Mucosa of stomach (tissue), 1 donor: ENCODE data around the gene THAP3.
"Not testable (repeated sequence)": the region's sequence is repeated elsewhere in the genome, so short reads cannot be mapped to it uniquely, and the experiment has no call there.

ENCODE experiments used
- H3K27me3 ChIP-seq: one replicate; pipeline ENCODE4 v1.7.0; 2013; ENCODE audit warnings: mild to moderate bottlenecking, low read length; ENCODE audit not compliant: control insufficient read depth, insufficient read depth
- H3K36me3 ChIP-seq: one replicate; pipeline ENCODE4 v1.7.0; 2013; ENCODE audit warnings: low read length; ENCODE audit not compliant: control insufficient read depth, insufficient read depth
- H3K4me1 ChIP-seq: one replicate; pipeline ENCODE4 v1.7.0; 2013; ENCODE audit warnings: mild to moderate bottlenecking, low read length; ENCODE audit not compliant: control insufficient read depth, insufficient read depth
- H3K4me3 ChIP-seq: one replicate; pipeline ENCODE4 v1.7.0; 2013; ENCODE audit warnings: low read length
- H3K9ac ChIP-seq: one replicate; pipeline ENCODE4 v1.7.0; 2013; ENCODE audit warnings: mild to moderate bottlenecking, low read length, moderate library complexity
- H3K9me3 ChIP-seq: one replicate; pipeline ENCODE4 v1.7.0; 2013; ENCODE audit warnings: mild to moderate bottlenecking, low read length, moderate library complexity; ENCODE audit not compliant: control insufficient read depth
- donor health status: Pancreatic carcinoma.

THAP3 gene

DNA sequence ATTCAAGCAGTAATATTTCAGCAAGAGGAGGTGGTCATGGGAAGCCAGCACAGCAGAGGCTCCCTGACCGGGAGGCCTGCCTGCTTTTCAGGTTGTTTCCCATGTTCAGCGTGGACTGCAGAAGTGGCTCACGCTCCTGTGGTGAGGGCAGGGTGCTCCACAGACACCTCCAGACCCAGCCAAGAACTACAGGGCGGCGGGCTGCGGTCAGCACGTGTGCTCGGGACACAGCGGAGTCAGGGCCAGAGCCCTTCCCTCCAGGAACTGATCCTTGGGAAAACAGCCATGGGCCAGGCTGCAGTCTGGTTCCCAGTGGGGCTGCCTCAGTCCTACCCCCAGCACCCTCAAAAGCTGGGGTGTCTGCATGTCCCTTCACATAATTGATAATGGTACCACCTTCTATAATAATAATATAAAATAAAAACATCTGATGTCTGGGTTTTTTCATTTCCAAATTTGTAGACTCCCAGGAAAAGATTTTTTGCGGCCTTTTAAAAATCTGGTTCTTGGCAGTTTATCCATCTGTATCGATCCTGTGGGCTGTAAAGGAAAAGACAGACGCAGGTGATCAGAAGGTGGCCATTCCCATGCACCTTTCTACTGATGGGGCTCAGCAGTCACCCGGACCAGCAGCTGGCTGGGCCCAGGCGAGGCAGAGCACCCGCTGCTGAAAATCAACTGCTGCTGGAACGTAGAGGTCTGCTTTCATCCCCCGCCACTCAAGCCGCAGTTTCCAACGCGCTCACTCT is 10.7 kb downstream of the THAP3 start:
- H3K27me3 ChIP-seq = no peaks in the 10 kb centered on the region
- H3K4me3 ChIP-seq = no peak overlapping the region
- no peaks in the 10 kb centered on the region for H3K4me1 ChIP-seq
- H3K9ac ChIP-seq = no peak overlapping the region
- peaks cover 4% of the 10 kb centered on the region for H3K36me3 ChIP-seq
- no peaks in the 10 kb centered on the region for H3K9me3 ChIP-seq

GRCh38 chr1:6635910-6636760 is 11.5 kb downstream of the THAP3 start:
- Histone ChIP-seq H3K36me3 (peaks cover 4% of the 10 kb centered on the region), H3K4me1 (no peaks in the 10 kb centered on the region), H3K9ac (no peak overlapping the region), H3K27me3 (no peaks in the 10 kb centered on the region), H3K9me3 (no peaks in the 10 kb centered on the region), H3K4me3 (no peak overlapping the region)

- not testable (repeated sequence) for H3K36me3 ChIP-seq, H3K4me3 ChIP-seq, H3K9me3 ChIP-seq, H3K9ac ChIP-seq, H3K4me1 ChIP-seq, H3K27me3 ChIP-seq
These were observed 12.1 kb downstream of the THAP3 start for GRCh38 chr1:6636778-6637177.

DNA sequence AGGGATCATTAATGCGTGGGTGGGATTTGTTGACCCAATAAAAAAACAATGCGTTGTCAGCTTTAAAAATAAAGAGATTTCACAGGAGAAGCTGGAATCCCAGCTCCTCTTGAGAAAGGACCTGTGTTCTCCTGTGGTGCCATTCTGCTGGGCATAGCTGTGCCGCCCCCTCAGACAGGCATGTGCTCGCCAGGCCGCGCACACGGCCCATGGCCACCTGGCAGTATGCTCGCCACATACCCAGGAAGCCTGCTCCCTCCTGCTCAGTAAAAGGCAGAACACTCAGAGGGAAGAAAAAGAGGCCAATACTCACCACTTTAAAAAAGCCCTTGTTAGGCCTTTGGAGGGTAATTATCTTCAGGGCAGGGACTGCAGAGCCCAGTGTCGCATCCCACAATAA is 13.1 kb downstream of the THAP3 start:
- Histone ChIP-seq H3K36me3 (peaks cover 4% of the 10 kb centered on the region), H3K27me3 (no peaks in the 10 kb centered on the region), H3K4me1 (no peaks in the 10 kb centered on the region), H3K9me3 (no peaks in the 10 kb centered on the region), H3K4me3 (no peak overlapping the region), H3K9ac (no peak overlapping the region)

DNA sequence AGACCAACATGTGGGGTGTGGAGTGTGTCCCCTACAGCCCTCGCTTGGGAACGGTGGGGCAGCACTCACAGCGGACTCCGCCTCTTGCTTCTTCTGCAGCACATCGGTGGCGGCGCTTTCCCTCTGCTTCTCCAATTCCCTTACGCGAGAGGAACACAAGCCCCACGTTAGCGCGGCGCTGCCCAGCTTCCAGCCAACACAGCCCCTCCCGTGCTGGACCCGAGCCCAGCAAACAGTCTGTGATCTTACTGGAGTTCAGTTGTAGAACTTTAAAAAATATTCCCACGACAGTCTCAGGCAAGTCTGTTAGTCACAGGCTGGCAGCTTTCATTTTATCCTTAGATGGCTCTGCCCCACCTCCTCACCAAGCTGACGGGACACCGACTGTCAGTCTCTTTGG is 13.6 kb downstream of the THAP3 start:
- no peaks in the 10 kb centered on the region for H3K9me3 ChIP-seq
- H3K4me3 ChIP-seq = no peak overlapping the region
- H3K9ac ChIP-seq = no peak overlapping the region
- peaks cover 4% of the 10 kb centered on the region for H3K36me3 ChIP-seq
- no peaks in the 10 kb centered on the region for H3K27me3 ChIP-seq
- no peaks in the 10 kb centered on the region for H3K4me1 ChIP-seq

DNA sequence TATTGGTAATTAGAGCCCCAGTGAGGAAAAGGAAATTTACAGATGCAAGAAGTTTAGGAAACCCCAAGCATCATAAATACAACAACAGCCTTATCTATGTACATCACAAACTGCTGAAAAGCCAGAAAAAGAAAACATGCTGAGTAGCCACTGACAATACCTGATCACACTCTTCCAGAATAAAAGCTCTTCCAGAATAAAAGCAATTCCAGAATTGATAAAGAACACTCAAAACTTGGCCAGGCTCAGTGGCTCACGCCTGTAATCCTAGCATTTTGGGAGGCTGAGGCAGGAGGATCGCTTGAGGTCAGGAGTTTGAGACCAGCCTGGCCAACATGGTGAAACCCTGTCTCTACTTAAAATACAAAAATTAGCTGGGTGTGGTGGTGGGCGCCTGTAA is 16.2 kb downstream of the THAP3 start:
- H3K27me3 ChIP-seq, H3K9ac ChIP-seq, H3K4me1 ChIP-seq, H3K36me3 ChIP-seq, H3K9me3 ChIP-seq, H3K4me3 ChIP-seq: not testable (repeated sequence)

GRCh38 chr1:6645018-6645417 is 20.4 kb downstream of the THAP3 start:
- Histone ChIP-seq H3K9me3 (no peaks in the 10 kb centered on the region), H3K27me3 (no peaks in the 10 kb centered on the region), H3K9ac (no peak overlapping the region), H3K4me1 (no peaks in the 10 kb centered on the region), H3K36me3 (peaks cover 8% of the 10 kb centered on the region), H3K4me3 (no peak overlapping the region)

GRCh38 chr1:6646499-6647148 is 22.0 kb downstream of the THAP3 start:
- Histone ChIP-seq H3K9me3 (no peaks in the 10 kb centered on the region), H3K27me3 (no peaks in the 10 kb centered on the region), H3K36me3 (peaks cover 8% of the 10 kb centered on the region), H3K9ac (no peak overlapping the region), H3K4me1 (no peaks in the 10 kb centered on the region), H3K4me3 (no peak overlapping the region)

DNA sequence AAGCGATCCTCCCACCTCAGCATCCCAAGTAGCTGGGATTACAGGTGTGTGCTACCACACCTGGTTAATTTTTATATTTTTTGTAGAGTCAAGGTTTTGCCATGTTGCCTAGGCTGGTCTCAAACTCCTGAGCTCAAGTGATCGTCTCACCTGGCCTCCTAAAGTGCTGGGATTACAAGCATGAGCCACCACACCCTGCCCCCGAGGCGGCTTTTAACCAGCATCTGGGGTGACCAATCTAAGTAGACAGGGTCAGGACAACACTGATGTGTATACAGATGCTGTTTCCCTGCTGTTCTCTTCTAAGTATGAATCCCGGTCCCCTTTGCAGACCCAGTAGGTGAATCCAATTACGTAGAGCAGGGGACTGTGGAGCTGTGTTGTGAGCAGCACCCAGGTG is 23.9 kb downstream of the THAP3 start:
- H3K27me3 ChIP-seq = no peaks in the 10 kb centered on the region
- no peak overlapping the region for H3K9ac ChIP-seq
- H3K36me3 ChIP-seq = peaks cover 16% of the 10 kb centered on the region

GRCh38 chr1:6651909-6652308 is 27.2 kb downstream of the THAP3 start:
- H3K27me3 ChIP-seq = no peaks in the 10 kb centered on the region
- H3K9ac ChIP-seq = no peak overlapping the region
- peaks cover 8% of the 10 kb centered on the region for H3K36me3 ChIP-seq
- no peaks in the 10 kb centered on the region for H3K9me3 ChIP-seq
- H3K4me3 ChIP-seq = no peak overlapping the region
- no peaks in the 10 kb centered on the region for H3K4me1 ChIP-seq

More for the DNA sequence above, 23.9 kb downstream of the THAP3 start:
- H3K9me3 ChIP-seq = no peaks in the 10 kb centered on the region
- no peak overlapping the region for H3K4me3 ChIP-seq
- H3K4me1 ChIP-seq = no peaks in the 10 kb centered on the region

DNA sequence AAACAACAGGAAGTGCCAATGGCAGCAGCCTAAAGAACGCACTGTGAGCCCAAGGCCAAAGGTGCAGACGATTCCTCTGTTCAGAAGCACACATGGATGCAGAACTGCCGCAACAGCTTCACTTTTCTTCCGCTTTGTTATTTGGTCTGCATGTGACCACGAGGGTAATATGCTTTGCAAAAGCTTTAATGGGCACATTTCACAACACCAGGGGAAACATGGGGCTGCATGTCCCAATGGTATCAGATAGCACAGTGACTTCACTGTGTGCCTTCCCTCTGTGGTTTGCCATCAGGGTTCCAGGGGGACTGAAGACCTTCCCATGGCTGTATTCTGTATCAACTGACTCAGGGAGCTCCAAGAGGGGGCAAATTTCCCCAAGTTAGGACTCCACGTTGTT is 28.3 kb downstream of the THAP3 start:
- Histone ChIP-seq H3K4me3 (no peak overlapping the region), H3K36me3 (peaks cover 8% of the 10 kb centered on the region), H3K9me3 (no peaks in the 10 kb centered on the region), H3K27me3 (no peaks in the 10 kb centered on the region), H3K4me1 (no peaks in the 10 kb centered on the region), H3K9ac (no peak overlapping the region)
